B cell (primary cell): ENCODE results near the gene FMNL1.

Experiments
- CTCF ChIP-seq: fragments of 200-600 bp; IDR thresholded peaks from one replicate; pipeline ENCODE4 v1.8.0; 2022; ENCODE audit warnings: antibody characterized with exemption, mild to moderate bottlenecking
- EZH2 ChIP-seq: IDR thresholded peaks from 2 replicates; pipeline ENCODE4 v1.6.1; 2012; ENCODE audit warnings: borderline replicate concordance, low read depth, mild to moderate bottlenecking, moderate library complexity, low read length; ENCODE audit not compliant: insufficient read depth, poor library complexity, severe bottlenecking

GRCh38 chr17:45286286-45286685, 64.6 kb downstream of the FMNL1 start:
- TF ChIP-seq CTCF (no peak), EZH2 (no peak)
